Mesothelial cell of epicardium (in vitro differentiated cells): ENCODE data around the gene HSPA2. TPM values are rescaled to one million over a fixed set of nuclear protein-coding genes. Genes with fewer than 3 reads are reported as not detected.

Source experiments
- DNase-seq, 2 experiments: peaks; one replicate each; pipeline ENCODE4 v3.0.0; 2021; ENCODE audit warnings: low spot score in 2 of 2; ENCODE audit not compliant: unreplicated experiment in 2 of 2
- H3K27ac Mint-ChIP-seq: 2 replicates; pipeline ENCODE4 v1.8.0; 2021; ENCODE audit warnings: mixed read lengths
- H3K27me3 Mint-ChIP-seq: 2 replicates; pipeline ENCODE4 v1.8.0; 2021; ENCODE audit warnings: low read depth, mixed read lengths
- H3K36me3 Mint-ChIP-seq: 2 replicates; pipeline ENCODE4 v1.8.0; 2021; ENCODE audit warnings: mixed read lengths
- H3K4me1 Mint-ChIP-seq: 2 replicates; pipeline ENCODE4 v1.8.0; 2021; ENCODE audit warnings: mixed read lengths
- H3K4me3 Mint-ChIP-seq: 2 replicates; pipeline ENCODE4 v1.8.0; 2021; ENCODE audit warnings: mild to moderate bottlenecking, moderate library complexity, mixed read lengths
- H3K9me3 Mint-ChIP-seq: 2 replicates; pipeline ENCODE4 v1.8.0; 2021; ENCODE audit warnings: mixed read lengths
- CTCF ChIP-seq: fragments of 200-600 bp; sonication (generic); IDR thresholded peaks from one replicate; pipeline ENCODE4 v1.5.0; 2021; ENCODE audit warnings: antibody characterized with exemption; ENCODE audit not compliant: unreplicated experiment
- total RNA-seq: library from RNA; stranded (reverse); gene quantifications from 3 replicates; pipeline ENCODE4 v1.2.1, GENCODE V29; 2021

HSPA2 gene
- 10.1 to 10.6 TPM (median 10.5 TPM) in 3 replicates for total RNA-seq

GRCh38 chr14:64540208-64541202, at the start of gene HSPA2:
Gene HSPA2 (plus strand): TSS chr14:64540741. CDS start chr14:64540850, 109 bp downstream.
- Mint-ChIP-seq H3K4me3 (peak within 1 kb of the TSS; percentile 88), H3K27ac (peak within 1 kb of the TSS; percentile 99), H3K36me3 (peaks cover 5% of the 10 kb centered on the region), H3K4me1 (peaks cover 40% of the 10 kb centered on the region), H3K9me3 (peaks cover 3% of the 10 kb centered on the region), H3K27me3 (no peaks in the 10 kb centered on the region)
- DNase-seq, result peak; percentile 95 to 98
- TF ChIP-seq CTCF, result peak; percentile 55

GRCh38 chr14:64491637-64492036, 48.9 kb upstream of the HSPA2 start:
- Mint-ChIP-seq H3K27me3 (no peaks in the 10 kb centered on the region), H3K4me3 (no peak overlapping the region), H3K4me1 (peaks cover 8% of the 10 kb centered on the region), H3K9me3 (no peaks in the 10 kb centered on the region), H3K36me3 (peaks cover 22% of the 10 kb centered on the region), H3K27ac (no peak overlapping the region)
- DNase-seq, result no peak
- TF ChIP-seq CTCF, result no peak

- no peaks in the 10 kb centered on the region for H3K9me3 Mint-ChIP-seq
- DNase-seq, result no peak
- no peak overlapping the region for H3K4me3 Mint-ChIP-seq
- peaks cover 13% of the 10 kb centered on the region for H3K4me1 Mint-ChIP-seq
- no peak for TF ChIP-seq CTCF
- peak overlapping the region; percentile 18 for H3K27ac Mint-ChIP-seq
- H3K36me3 Mint-ChIP-seq, result peaks cover 11% of the 10 kb centered on the region
- no peaks in the 10 kb centered on the region for H3K27me3 Mint-ChIP-seq
Measured at GRCh38 chr14:64493455-64493854, 47.1 kb upstream of the HSPA2 start.

GRCh38 chr14:64495252-64495651, 45.3 kb upstream of the HSPA2 start:
- no peaks in the 10 kb centered on the region for H3K27me3 Mint-ChIP-seq
- no peak for DNase-seq
- no peak for TF ChIP-seq CTCF
- no peak overlapping the region for H3K4me3 Mint-ChIP-seq
- H3K27ac Mint-ChIP-seq, result peak overlapping the region; percentile 39
- H3K4me1 Mint-ChIP-seq, result peaks cover 21% of the 10 kb centered on the region
- no peaks in the 10 kb centered on the region for H3K9me3 Mint-ChIP-seq
- peaks cover 8% of the 10 kb centered on the region for H3K36me3 Mint-ChIP-seq

- no peak for DNase-seq
- TF ChIP-seq CTCF, result no peak
- no peaks in the 10 kb centered on the region for H3K9me3 Mint-ChIP-seq
- no peaks in the 10 kb centered on the region for H3K27me3 Mint-ChIP-seq
- H3K27ac Mint-ChIP-seq, result peak overlapping the region; percentile 67
- H3K4me1 Mint-ChIP-seq, result peaks cover 28% of the 10 kb centered on the region
- peaks cover 8% of the 10 kb centered on the region for H3K36me3 Mint-ChIP-seq
- H3K4me3 Mint-ChIP-seq, result no peak overlapping the region
Measured at GRCh38 chr14:64496764-64497163, 43.8 kb upstream of the HSPA2 start.
